GM12891 (cell line): ENCODE measurements around the gene FUOM.

ENCODE experiments used
- DNase-seq: peaks from one replicate; pipeline ENCODE4 v3.0.0; 2011; ENCODE audit warnings: low spot score; ENCODE audit not compliant: insufficient read length
- FAIRE-seq: peaks from 2 replicates; lab custom pipeline; 2011; peaks lifted over from hg19 to GRCh38; lab: Jason Lieb, UNC
- PAX5 ChIP-seq: IDR thresholded peaks from 2 replicates; pipeline ENCODE4 v1.6.1; 2011; ENCODE audit warnings: low read length, moderate library complexity, mild to moderate bottlenecking; ENCODE audit not compliant: insufficient read depth, severe bottlenecking
- POLR2A ChIP-seq: IDR thresholded peaks from 2 replicates; pipeline ENCODE4 v1.6.1; 2011; ENCODE audit warnings: low read depth, low read length, control low read depth
- POLR2AphosphoS5 ChIP-seq: IDR thresholded peaks from 2 replicates; pipeline ENCODE4 v1.6.1; 2011; ENCODE audit warnings: low read depth, low read length, control low read depth
- POU2F2 ChIP-seq: IDR thresholded peaks from 2 replicates; pipeline ENCODE4 v1.6.1; 2011; ENCODE audit warnings: low read depth, mild to moderate bottlenecking, control low read depth, low read length, moderate library complexity
- SPI1 ChIP-seq: IDR thresholded peaks from 2 replicates; pipeline ENCODE4 v1.6.1; 2011; ENCODE audit warnings: low read depth, low read length, control low read depth
- TAF1 ChIP-seq: IDR thresholded peaks from 2 replicates; pipeline ENCODE4 v1.6.1; 2011; ENCODE audit warnings: low read depth, low read length, control low read depth

FUOM gene

GRCh38 chr10:133358925-133359310 is 1.1 kb upstream of the FUOM start:
- DNase-seq: no peak
- TF ChIP-seq POU2F2: no peak
- TF ChIP-seq POLR2AphosphoS5: no peak
- TF ChIP-seq POLR2A: no peak
- TF ChIP-seq PAX5: no peak
- no peak for TF ChIP-seq TAF1
- TF ChIP-seq SPI1: no peak
- no peak for FAIRE-seq

- no peak for TF ChIP-seq POLR2A
- TF ChIP-seq POU2F2: no peak
- TF ChIP-seq PAX5: no peak
- no peak for TF ChIP-seq SPI1
- TF ChIP-seq POLR2AphosphoS5: no peak
- no peak for TF ChIP-seq TAF1
- no peak for FAIRE-seq
- no peak for DNase-seq
These were observed 524 bp upstream of the FUOM start for GRCh38 chr10:133358162-133358924.

GRCh38 chr10:133356549-133357284 is 1.1 kb downstream of the FUOM start:
- no peak for TF ChIP-seq POLR2A
- TF ChIP-seq PAX5: no peak
- no peak for TF ChIP-seq POLR2AphosphoS5
- TF ChIP-seq TAF1: no peak
- no peak for TF ChIP-seq POU2F2
- TF ChIP-seq SPI1: no peak
- DNase-seq (no peak), FAIRE-seq (no peak)

- DNase-seq (no peak), FAIRE-seq (no peak)
- no peak for TF ChIP-seq TAF1
- no peak for TF ChIP-seq PAX5
- no peak for TF ChIP-seq POLR2A
- no peak for TF ChIP-seq SPI1
- TF ChIP-seq POLR2AphosphoS5: no peak
- TF ChIP-seq POU2F2: no peak
These were observed 1.8 kb downstream of the FUOM start for GRCh38 chr10:133355991-133356390.

- DNase-seq: no peak
- TF ChIP-seq SPI1 (no peak), POLR2AphosphoS5 (no peak), PAX5 (no peak), POU2F2 (no peak), POLR2A (no peak), TAF1 (no peak)
- FAIRE-seq: no peak
These were observed 2.6 kb downstream of the FUOM start for GRCh38 chr10:133355266-133355665.

GRCh38 chr10:133354672-133355240 is 3.1 kb downstream of the FUOM start:
- TF ChIP-seq SPI1 (no peak), PAX5 (no peak), POLR2A (no peak)
- DNase-seq (no peak), FAIRE-seq (no peak)

- FAIRE-seq (no peak), DNase-seq (no peak)
- TF ChIP-seq POU2F2 (no peak), POLR2A (no peak), SPI1 (no peak), TAF1 (no peak), POLR2AphosphoS5 (no peak), PAX5 (no peak)
These were observed 3.7 kb downstream of the FUOM start for GRCh38 chr10:133353988-133354605.

GRCh38 chr10:133353202-133353959 is 4.4 kb downstream of the FUOM start:
- DNase-seq (no peak), FAIRE-seq (no peak)
- TF ChIP-seq POLR2A (no peak), TAF1 (no peak)
